Measurements from ENCODE around the gene FILIP1L.

FILIP1L gene

GRCh38 chr3:100001526-100002270 is 112.6 kb downstream of the FILIP1L start:
- no peak for DNase-seq (ENCODE audit: low read depth)
- no peak overlapping the region for H3K4me3 ChIP-seq (ENCODE audit: low read depth, low read length)

- DNase-seq (ENCODE audit: low read depth) = no peak
- H3K4me3 ChIP-seq (ENCODE audit: low read depth, low read length) = no peak overlapping the region
These were observed 113.2 kb downstream of the FILIP1L start for GRCh38 chr3:100001083-100001482.

GRCh38 chr3:99999536-99999935 is 114.8 kb downstream of the FILIP1L start:
- H3K4me3 ChIP-seq (ENCODE audit: low read depth, low read length) = no peak overlapping the region
- DNase-seq (ENCODE audit: low read depth) = peak; percentile 61

DNA sequence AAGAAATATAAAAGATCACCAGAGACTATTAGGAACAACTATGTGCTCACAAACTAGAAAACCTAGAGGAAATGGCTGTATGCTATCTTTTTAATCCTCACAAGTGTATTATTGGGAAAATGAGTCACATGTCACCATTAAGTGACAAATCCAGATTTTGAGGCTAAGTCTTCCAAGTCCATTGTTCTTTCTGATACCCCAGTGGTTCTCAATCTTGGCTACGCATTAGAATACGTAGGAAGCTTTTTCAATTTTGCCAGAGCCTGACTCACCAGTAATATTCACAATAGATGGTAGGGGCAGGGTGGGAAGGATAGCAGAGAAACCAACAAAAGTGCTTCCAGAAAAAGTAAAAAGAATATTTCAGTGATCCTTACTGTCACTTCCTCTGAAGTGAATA is 117.0 kb downstream of the FILIP1L start:
- H3K4me3 ChIP-seq (ENCODE audit: low read depth, low read length) = no peak overlapping the region
- DNase-seq (ENCODE audit: low read depth) = no peak

- no peak for DNase-seq (ENCODE audit: low read depth)
- H3K4me3 ChIP-seq (ENCODE audit: low read depth, low read length) = no peak overlapping the region
These were observed 124.1 kb downstream of the FILIP1L start for GRCh38 chr3:99990179-99990578.

- H3K4me3 ChIP-seq (ENCODE audit: low read depth, low read length) = no peak overlapping the region
- no peak for DNase-seq (ENCODE audit: low read depth)
These were observed 129.6 kb downstream of the FILIP1L start for GRCh38 chr3:99984668-99985067.

DNA sequence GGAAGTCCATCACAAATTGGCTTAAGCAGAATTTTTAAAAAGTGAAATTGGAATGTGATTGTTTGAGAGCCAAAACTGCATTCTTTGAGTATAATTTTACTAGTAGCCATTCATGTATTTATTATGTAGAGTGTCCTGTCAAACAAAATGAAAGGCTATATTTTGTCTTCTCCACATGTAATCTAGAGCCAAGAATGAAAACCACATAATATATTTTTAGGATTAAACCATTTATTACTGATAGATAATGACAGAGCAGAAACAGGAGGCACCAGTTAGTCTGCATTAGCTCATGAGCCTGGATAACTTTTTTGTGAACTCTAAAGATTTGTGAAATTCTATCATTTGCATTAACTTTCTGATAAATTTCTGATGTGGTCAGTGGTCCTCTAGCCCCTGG is 130.2 kb downstream of the FILIP1L start:
- no peak for DNase-seq (ENCODE audit: low read depth)
- H3K4me3 ChIP-seq (ENCODE audit: low read depth, low read length) = no peak overlapping the region

DNA sequence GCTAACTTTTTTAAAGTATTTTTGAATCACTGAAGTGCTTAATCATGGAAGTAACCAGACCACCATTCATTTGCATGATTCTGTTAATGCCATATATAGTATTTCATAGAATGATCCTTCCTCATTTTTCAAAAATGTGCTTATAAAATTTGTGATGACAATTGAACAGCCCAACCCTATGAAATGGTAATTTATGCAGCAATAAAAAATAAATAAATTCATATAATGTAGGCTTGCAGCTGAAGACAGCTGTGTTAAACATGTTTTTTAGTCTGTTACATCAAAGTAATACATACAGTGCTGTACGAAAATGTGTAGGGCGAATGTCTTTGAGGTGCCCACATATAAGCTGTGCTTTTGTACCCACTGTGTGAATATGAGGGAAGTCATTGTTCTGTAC is 131.7 kb downstream of the FILIP1L start:
- no peak overlapping the region for H3K4me3 ChIP-seq (ENCODE audit: low read depth, low read length)
- no peak for DNase-seq (ENCODE audit: low read depth)

- no peak overlapping the region for H3K4me3 ChIP-seq (ENCODE audit: low read depth, low read length)
- DNase-seq (ENCODE audit: low read depth) = no peak
These were observed 133.2 kb downstream of the FILIP1L start for GRCh38 chr3:99981138-99981537.

GRCh38 chr3:99980606-99981005 is 133.7 kb downstream of the FILIP1L start:
- DNase-seq (ENCODE audit: low read depth) = no peak
- H3K4me3 ChIP-seq (ENCODE audit: low read depth, low read length) = no peak overlapping the region

DNA sequence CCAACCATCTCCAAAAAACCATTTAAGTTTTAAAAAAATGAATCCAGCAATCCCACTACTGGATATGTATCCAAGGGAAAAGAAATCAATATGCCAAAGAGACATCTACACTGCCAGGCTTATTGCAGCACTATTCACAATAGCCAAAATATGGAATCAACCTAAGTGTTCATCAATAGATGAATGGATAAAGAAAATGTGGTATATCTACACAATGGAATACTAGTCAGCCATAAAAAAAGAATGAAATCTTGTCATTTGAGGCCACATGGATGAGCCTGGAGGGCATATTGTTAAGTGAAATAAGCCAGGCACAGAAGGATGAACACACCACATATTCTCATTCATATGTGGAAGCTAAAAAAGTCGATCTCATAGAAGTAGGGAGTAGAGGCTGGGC is 136.1 kb downstream of the FILIP1L start:
- no peak overlapping the region for H3K4me3 ChIP-seq (ENCODE audit: low read depth, low read length)
- DNase-seq (ENCODE audit: low read depth) = no peak

- DNase-seq (ENCODE audit: low read depth) = no peak
- no peak overlapping the region for H3K4me3 ChIP-seq (ENCODE audit: low read depth, low read length)
These were observed 137.7 kb downstream of the FILIP1L start for GRCh38 chr3:99976584-99976983.

DNA sequence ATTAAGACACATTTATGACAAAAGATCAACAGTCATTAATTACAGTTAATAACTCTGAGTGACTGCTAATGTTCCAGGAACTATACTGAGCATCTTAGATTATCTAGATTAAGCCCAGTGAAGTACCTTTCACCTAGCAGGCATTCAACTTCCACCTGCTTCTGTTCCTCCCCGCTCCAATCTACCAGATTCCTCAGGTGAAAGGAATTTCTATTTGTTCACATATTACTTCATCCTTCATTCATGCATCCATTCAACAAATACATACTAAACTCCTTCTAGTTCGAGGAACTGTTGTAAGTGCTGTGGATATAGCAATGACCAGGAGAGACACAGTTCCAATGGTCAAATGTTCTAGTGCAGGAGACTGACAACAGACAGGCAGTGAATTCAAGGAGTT is 139.3 kb downstream of the FILIP1L start:
- no peak overlapping the region for H3K4me3 ChIP-seq (ENCODE audit: low read depth, low read length)
- no peak for DNase-seq (ENCODE audit: low read depth)

- DNase-seq (ENCODE audit: low read depth) = no peak
- no peak overlapping the region for H3K4me3 ChIP-seq (ENCODE audit: low read depth, low read length)
These were observed 141.8 kb downstream of the FILIP1L start for GRCh38 chr3:99972380-99973104.

- DNase-seq (ENCODE audit: low read depth) = no peak
- no peak overlapping the region for H3K4me3 ChIP-seq (ENCODE audit: low read depth, low read length)
These were observed 142.5 kb downstream of the FILIP1L start for GRCh38 chr3:99971761-99972160.

DNA sequence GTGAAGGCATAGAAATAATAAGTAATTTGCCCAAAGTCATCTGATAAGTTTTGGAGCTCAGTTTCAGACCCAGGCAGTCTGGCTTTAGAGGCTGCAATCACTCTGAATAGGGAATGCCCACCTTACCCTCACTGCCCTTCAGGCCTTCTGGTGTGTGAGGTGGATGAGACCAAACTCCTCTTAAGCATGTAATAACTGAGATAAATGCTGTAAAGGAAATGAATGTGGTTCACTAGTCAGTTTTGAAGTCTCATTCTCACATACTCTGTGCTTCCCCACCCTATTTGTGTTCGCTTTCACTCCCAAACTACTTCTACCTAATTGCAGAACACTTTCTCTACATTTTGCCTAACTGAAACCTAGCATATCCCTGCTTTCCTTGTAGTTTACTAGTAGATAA is 144.1 kb downstream of the FILIP1L start:
- DNase-seq (ENCODE audit: low read depth) = no peak

DNA sequence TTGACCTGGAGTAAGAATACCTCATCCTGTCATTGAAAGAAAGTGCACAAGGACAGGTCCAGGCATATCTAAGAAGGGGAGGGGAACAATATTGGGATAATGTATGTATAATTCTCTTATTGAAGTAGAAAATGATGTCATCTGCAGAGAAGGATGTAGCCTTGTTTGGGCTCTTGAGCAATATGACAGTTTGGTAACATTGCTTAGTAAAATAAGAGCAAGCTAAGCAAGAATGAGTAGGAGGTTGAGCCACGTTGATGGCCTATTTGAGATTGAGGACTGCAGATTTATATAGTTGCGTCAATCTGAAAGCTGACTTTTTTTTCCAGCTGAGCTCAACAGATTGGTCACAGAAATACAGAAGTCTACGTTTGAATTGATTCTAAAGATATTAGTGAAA is 145.2 kb downstream of the FILIP1L start:
- no peak for DNase-seq (ENCODE audit: low read depth)

More for the DNA sequence above, 144.1 kb downstream of the FILIP1L start:
- no peak overlapping the region for H3K4me3 ChIP-seq (ENCODE audit: low read depth, low read length)

GRCh38 chr3:99967796-99968195 is 146.5 kb downstream of the FILIP1L start:
- DNase-seq (ENCODE audit: low read depth) = peak; percentile 79
- H3K4me3 ChIP-seq (ENCODE audit: low read depth, low read length) = no peak overlapping the region

More for the DNA sequence above, 145.2 kb downstream of the FILIP1L start:
- H3K4me3 ChIP-seq (ENCODE audit: low read depth, low read length) = no peak overlapping the region

DNA sequence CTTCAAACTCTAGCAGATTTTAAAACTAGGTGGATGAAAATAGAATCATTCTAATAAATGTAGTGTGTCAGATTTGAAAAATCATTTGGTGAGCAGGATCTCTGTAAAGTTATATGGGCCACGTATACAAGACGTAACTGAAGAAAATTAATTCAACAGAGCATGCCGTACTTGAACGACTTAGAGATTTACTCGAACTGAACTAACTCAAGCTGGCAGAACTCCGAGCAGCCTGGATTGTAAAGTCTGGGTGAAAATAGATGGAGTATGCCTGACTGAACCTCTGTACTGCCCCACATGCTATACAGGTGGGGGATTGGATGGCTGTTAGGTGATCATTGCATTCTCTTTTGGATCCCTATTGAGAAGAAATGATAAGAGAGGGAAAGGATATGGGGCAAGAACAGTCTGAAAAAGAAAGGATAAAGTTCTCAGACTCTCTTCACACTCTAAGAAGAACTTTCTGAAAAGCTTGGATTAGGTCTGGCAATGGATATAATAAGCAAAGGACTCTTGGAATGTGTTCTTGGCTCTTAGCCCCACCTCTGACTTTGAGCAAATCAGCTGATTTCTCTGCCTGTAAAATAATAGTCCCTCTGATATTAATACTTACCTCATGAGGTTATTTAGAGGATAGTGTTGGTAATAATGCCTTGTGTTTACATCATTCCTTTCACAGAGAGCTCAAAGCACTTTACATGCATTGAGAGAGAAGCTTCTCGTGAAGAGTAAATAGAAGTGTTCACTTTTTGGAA is 147.5 kb downstream of the FILIP1L start:
- no peak overlapping the region for H3K4me3 ChIP-seq (ENCODE audit: low read depth, low read length)
- DNase-seq (ENCODE audit: low read depth) = peak; percentile 40

- H3K4me3 ChIP-seq (ENCODE audit: low read depth, low read length) = no peak overlapping the region
- no peak for DNase-seq (ENCODE audit: low read depth)
These were observed 148.5 kb downstream of the FILIP1L start for GRCh38 chr3:99965681-99966408.
